Activated gamma-delta T cell treated with anti-CD3 and anti-CD28 coated beads, Interleukin-2, amount 50 U/mL, for 16 hours (primary cell): ENCODE measurements around the gene PLCG1.

Source experiments
- DNase-seq: peaks from one replicate; pipeline ENCODE4 v3.0.0-alpha.2; 2020; ENCODE audit warnings: low read depth

PLCG1 gene

DNA sequence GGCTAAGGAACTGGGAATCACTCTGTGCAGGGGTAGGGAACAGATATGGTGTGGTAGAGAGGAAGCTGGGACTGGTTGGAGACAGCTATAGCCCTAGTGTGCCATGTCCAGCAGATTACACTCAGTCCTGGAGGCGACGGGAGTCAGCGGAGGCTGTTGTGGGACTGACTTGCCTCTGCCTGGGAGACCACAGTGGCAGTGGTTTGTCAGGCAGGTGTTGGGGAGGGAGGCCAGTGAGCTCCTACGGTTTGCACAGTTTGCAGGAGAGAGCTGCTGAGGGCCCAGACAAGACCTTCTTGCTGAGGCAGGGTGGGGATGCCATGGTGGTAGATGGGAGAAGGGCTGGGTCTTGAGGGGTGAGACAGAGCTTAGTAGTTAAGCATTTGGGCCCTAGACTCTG is 4.9 kb downstream of the PLCG1 start:
- DNase-seq: no peak

DNA sequence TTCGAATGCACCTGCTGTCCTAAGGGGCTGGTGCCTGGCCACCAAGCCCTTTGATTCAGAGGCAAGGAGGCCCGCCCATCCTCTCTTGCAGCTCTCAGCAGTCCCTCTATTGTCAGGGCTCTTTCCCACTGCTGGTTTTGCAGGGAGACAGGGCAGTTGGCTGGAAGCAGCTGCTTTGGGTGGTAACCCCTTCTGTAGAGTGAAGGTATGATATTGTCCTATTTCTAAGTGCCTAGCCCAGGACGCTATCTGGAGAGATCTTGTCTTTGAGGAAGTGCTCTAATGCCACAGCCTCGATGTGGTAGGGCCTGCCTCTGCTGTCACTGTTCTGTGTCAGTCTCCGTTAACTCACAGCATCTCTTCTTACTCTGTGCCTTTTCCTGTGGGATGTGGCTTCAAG is 5.6 kb downstream of the PLCG1 start:
- no peak for DNase-seq

DNA sequence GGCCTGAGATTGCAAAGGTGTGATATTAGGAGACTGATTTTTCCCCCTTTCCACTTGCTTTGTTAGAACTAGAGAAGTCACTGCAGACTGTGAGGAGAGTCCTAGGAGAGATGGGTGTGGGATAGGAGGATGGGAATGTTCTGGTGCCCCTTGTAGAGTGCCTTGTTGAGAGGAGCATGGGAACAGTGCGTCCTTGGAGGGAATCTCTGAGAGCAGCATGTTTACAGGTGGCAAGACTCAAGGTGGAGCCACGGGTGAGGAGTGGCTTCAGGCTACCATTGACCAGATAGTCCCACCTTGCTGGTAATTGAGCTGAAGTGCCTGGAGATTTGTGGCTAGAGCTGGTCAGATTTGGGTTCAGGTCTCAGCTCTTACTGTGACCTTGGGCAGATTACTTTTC is 6.0 kb downstream of the PLCG1 start:
- DNase-seq: no peak

DNA sequence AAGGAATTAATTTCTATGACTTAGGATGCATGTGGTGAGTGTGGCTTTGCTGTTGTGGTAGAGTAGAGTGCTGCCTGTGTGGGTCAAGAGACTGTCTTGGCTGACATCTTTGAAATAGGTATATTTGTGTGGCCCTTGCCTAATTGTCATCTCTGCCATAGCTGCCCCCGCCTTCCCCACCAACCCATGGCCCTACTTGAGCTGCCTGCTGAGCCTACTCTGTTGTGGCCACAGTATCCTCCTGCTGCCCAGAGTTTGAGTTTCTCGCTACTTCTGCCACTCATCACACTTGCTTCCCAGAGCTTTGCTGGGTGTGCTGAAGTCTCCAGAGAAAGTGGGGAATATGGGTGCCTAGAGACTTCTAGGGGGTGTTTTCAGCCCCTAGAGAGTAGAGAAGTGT is 8.0 kb downstream of the PLCG1 start:
- no peak for DNase-seq

DNA sequence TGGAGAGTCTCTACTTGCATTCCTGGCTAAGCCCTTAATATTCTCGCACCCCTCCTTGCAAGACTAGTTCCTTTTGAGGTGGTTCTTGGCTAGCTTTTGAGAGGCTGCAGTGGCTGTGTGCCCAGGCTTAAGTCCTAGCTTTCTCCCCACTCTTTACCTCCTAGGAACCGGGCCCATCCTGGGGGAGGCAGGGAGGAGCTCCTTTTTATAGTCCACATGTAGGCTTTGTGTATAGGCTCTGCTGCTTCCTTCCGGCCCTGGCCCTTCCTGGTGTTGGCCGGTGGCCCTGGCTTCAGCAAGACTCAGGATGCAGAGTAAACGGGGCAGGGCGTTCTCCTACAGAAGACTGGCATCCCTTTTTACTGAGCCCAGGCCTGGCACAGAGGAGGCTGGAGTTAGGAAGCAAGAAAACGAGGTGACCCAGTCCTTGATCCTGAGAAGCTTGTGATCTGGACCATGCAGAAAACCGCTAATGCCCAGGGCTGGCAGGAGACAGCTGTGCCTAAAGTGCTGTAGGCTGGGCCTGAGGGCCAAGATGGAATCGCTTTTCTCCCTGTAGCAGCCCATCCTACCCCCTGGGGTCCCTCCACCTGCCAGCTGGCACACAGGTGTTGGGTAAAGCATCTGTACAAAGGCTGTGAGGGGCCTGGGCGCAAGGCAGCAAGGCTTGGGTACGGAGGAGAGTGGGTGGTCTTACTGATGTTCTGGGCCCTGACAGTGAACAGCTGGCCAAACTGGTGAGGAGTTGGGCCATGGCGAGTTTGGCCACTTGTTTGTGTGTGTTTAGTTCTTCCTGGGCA is 8.7 kb downstream of the PLCG1 start:
- no peak for DNase-seq

DNA sequence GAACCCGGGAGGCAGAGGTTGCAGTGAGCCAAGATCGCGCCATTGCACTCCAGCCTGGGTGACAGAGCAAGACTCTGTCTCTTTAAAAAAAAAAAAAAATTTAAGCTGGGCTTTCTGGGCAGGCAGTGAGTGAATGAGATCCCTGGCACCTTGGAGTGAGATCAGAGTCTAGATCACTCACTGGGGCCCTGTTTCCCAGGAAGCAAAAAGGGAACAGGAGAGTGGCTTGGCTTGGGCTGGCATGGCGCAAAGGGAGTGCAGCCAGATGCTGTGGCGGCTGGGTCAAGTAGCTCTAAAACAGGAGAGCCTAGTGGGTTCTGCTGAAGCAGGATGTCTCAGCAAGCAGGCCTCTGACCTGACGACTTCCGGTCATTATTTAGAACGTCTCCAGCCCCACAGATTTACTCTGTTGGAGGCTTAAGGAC is 10.4 kb downstream of the PLCG1 start:
- no peak for DNase-seq

DNA sequence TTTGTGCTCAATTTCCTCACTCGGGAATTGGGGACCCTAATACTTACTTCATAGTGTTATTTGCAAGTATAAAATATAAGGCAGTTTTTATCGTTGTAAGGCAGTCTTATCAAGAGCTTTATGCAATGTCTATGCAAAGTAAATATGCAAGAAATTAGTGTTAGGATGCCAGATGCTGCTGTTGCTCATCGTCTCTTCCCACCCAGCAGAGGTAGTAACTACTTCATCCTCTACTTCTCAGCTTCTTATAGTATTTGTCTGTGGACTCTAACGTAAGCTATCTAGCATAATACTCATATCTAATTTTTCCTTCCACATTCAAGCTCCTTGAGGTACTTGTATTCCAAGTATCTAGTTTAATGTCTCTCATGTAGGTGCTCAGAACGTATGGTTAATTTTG is 11.6 kb downstream of the PLCG1 start:
- no peak for DNase-seq

DNA sequence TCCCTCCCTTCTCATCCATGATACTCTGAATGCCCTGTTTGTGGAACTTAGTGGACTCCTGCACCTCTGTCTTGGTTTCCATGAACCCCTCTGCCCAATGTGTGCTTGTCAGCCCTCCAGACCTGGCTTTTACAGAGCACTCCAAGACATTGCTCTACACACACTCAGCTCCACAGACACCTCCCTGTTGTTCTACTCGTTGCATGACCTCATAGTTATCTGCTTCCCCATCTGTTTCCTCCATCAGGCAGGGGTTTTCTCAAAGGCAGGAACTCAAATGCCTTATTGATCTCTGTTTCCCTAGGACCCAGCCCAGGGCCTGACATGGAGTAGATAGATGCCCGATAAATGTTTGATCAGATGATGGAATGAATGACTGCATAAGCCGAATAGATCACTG is 13.3 kb downstream of the PLCG1 start:
- DNase-seq: no peak

DNA sequence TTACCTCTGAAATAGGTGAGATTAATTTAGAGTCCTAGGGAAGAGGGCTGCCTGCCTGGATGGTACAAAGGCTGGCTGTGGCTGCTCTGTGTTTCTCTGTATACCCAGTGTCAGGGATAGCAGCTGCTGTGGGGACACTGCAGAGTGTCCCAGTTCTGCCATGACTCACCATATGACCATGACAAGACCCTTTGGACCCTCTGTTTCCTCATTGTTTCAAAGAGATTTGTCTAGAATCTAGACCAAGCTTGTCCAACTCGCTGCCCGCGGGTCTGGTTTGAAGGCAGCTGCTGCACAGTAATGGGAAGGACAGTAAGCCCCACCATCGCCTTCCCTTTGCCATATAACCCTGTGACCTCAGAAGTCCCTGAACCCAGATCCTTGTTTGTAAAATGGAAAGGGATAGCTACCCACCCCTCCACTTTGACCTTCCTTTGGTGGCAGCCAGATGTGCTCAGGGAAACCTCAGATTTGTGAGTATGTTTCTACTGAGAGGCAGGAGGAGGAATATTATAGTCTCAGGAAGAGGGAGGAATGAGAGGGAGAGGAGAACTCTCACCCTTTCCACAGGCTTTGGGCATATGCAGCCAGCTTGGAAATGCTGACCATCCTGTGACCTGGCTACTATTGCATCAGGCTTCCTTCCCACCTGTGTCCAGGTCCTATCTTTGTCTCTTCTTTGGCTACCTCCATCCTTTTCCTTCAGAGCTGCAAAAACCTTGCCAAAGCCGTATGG is 14.0 kb downstream of the PLCG1 start:
- DNase-seq: no peak

DNA sequence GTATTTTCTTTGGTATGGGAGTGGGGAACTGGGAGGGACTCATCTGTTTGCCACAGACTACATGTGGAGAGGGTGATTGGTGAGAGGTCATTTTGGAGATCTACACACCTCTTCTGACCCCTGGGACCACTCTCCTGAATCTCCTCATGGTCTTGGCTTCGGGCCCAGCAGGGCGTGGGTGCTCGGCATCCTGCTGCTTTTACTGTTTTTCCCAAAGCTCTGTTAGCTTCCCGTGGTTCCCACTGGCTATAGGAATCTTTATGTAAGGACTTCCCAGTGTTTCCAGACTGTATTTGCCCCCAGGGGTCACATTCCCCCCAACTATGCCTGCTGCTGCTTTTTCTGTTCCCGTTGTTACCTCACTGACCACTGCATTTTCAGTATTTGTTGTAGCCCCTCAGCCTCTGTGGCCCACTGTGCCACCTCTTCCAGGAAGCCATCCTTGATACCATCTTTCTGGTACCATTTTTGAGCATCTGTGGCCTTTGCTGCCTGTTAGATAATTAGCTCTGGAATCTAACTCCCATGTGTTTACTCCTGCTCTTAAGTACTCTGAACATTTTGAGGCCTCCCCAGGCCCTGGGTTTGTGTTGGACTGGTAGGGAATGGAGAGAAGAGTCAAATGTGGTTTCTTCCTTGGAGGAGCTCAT is 14.9 kb downstream of the PLCG1 start:
- DNase-seq: no peak

DNA sequence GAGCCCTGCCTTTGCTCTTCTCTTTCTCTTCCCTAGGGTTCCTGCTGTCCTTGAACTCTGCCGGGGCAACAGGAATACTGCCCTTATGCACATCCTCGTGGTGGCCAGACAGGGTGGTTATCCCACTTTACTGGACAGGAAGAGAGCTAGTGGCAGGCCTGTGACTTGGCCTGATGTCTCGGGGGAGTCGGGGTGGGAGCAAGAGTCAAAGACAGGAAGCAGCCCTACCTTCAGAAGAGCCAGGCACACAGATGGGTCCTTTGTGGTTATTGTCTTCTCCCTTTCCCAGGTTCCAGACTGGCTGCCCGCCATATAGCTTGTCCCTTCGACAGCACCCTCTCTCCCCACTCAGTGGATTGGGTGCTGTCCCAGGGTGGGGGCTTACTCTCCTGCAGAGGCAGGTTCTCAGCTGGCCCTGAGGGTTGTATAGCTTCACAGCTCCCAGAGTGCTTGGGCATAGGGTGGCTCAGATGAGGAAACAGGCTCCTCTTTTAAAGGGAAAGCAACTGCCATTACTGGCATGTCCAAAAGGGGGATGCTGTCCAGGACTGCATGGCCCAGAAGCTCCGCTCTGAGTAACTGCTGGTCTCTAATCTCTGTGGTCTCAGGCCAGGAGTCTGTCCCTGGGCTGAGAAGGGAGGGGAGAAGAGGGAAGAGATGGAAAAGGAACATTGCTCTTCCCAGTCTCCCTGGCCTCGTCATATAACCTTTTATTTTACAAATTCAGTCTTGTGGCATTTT is 17.3 kb downstream of the PLCG1 start:
- DNase-seq: no peak

DNA sequence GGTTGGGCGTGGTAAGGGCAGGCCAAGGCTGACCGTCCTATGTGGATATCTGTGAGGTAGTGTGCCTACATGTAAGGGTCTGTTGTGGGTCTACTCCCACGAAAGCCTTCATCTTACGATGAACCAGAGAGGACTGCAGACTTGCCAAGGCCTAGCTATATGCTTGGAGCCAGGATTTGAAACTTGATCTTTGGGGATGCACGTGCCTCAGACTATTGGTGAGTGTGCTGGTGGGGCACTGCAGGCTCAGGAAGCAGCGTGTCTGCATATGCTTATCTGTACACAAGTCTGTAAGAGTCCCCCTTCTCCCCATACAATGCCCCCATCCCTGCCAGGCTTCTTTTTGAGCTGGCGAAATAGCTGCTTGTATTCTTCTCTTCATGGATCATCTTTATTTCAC is 17.9 kb downstream of the PLCG1 start:
- no peak for DNase-seq

DNA sequence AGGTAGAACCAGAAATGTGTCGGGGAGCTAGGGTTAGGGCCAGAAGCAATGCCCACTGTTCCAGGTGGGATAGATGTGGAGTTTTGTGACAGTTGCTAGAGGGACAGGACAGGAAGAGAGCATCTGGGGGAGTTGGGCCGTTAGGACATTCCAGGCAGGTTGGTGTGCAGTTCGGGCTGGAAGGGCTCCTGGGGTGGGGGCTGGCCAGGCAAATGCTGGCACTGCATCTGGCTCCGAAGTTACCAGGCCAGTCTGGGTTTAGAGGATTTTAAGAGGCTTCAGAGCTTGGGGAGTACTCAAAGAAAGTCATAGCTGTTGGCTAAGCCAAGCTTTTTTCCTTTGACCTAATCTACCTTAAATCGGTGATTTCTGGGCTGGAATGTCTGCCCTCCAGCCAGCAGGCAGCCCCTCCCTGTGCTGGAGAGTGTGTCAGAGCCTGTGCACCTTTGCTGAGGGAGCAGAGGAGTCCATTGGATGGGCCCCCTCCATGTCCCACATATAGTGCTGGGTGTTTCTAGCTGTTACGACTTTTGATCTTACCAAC is 20.8 kb downstream of the PLCG1 start:
- DNase-seq: no peak

DNA sequence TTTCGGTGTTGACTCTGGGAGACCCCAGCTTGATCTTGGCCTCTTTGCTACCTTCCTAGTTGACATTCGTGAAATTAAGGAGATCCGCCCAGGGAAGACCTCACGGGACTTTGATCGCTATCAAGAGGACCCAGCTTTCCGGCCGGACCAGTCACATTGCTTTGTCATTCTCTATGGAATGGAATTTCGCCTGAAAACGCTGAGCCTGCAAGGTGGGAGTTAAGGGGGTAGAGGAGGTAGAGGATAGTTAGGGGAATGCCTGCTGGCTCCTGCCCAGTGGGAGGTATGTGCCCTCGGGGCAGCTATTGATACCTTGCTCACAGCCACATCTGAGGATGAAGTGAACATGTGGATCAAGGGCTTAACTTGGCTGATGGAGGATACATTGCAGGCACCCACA is 22.2 kb downstream of the PLCG1 start:
- no peak for DNase-seq

DNA sequence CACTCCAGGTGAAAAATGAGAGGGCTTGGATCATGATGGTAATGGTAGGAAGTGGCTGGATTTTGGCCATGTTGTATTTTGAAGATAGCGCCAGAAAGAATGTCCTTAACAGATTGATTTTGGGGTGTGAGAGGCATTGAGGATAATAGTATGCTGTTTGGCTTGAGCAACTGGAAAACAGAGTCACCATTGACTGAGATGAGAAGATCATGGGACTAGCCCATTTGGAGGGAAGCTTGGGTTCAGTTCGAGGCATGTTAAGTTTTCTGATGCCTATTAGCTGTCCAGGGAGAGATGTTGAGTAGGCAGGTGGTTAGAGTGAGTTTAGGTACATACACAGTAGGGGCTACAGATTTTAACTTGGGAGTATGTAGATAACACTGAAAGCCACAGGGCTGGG is 23.3 kb downstream of the PLCG1 start:
- no peak for DNase-seq

DNA sequence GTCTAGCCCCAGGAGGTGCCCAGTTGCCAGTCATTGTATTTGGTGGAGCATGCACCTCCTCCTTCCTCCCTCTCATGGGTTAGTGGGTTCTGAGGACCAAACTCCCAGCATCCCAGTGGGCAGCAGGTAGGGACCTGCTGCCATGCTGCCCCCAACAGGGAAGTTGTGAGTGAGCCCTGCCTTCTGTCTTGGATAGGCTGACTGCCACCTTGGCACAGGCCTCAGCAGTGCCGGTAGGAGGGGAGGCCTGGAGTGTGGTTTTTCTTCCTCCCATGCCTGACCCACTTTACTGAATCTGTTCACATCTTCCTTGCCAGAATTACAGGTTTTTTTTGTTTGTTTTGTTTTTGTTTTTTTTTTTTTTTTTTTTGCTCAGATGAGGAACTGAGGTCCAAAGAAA is 24.5 kb downstream of the PLCG1 start:
- no peak for DNase-seq

DNA sequence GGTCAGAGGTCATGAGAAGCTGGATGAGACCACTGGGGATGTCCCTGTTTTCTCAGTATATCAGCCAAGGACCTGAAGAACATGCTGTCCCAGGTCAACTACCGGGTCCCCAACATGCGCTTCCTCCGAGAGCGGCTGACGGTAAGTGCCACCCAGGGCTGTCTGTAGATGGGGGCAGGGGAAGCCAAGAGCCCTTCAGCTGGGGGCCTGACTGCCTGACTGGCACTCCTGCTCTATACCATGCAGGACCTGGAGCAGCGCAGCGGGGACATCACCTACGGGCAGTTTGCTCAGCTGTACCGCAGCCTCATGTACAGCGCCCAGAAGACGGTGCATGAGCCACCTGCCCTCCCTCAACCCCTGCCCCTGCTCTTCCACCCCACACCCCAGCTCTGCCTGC is 25.1 kb downstream of the PLCG1 start:
- no peak for DNase-seq

DNA sequence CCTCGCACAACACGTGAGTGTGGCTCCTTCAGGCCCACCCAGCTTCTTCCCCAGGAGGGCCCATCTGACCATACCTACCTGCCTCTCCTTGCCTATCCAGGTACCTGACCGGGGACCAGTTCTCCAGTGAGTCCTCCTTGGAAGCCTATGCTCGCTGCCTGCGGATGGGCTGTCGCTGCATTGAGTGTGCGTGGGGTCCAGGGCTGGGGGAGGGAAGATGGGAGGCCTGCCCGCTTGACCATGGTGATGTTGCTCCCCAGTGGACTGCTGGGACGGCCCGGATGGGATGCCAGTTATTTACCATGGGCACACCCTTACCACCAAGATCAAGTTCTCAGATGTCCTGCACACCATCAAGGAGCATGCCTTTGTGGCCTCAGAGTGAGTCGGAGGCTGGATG is 26.5 kb downstream of the PLCG1 start:
- DNase-seq: no peak

DNA sequence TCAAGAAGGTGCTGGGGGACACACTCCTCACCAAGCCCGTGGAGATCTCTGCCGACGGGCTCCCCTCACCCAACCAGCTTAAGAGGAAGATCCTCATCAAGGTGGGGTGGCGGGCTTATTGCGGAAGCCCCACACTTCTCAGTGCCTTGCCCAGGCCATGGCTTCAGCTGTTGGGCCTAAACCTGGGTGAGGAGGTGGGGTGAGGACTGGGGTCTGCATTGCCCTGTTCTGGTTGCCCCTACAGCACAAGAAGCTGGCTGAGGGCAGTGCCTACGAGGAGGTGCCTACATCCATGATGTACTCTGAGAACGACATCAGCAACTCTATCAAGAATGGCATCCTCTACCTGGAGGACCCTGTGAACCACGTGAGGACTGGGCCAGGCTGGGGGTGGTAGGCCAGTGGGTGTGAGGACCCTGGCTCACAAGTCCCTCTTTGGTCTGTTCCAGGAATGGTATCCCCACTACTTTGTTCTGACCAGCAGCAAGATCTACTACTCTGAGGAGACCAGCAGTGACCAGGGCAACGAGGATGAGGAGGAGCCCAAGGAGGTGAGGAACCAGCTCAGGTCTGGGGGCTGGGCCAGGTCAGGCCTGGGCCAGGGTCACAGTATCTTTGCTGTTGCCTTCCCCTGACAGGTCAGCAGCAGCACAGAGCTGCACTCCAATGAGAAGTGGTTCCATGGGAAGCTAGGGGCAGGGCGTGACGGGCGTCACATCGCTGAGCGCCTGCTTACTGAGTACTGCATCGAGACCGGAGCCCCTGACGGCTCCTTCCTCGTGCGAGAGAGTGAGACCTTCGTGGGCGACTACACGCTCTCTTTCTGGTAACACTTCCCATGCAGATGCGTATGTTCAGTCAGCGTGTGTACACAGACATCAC is 27.9 kb downstream of the PLCG1 start:
- no peak for DNase-seq

DNA sequence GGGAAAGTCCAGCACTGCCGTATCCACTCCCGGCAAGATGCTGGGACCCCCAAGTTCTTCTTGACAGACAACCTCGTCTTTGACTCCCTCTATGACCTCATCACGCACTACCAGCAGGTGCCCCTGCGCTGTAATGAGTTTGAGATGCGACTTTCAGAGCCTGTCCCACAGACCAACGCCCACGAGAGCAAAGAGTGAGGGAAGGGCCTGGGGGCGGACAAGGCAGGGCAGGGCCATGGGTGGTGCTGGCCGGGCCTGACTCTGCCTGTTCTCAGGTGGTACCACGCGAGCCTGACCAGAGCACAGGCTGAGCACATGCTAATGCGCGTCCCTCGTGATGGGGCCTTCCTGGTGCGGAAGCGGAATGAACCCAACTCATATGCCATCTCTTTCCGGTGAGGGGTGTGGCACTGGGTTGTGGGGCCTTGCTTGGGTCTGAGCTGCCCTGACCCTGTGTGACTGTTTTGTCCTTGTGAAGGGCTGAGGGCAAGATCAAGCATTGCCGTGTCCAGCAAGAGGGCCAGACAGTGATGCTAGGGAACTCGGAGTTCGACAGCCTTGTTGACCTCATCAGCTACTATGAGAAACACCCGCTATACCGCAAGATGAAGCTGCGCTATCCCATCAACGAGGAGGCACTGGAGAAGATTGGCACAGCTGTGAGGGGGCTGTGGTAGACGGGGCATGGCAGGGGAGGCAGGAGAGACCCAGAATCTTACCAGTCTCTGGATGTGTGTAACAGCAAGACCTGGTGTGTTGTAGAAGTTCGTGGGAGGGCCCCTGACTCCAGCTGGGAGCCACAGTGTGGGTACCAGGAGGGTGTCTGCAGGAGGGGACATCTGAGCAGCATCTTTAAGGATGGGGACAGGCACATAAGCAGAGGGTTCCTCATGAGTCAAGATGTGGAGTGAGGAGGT is 29.1 kb downstream of the PLCG1 start:
- DNase-seq: no peak
